GM19239 (cell line): Measurements from ENCODE around the gene GP1BB.

Source experiments
- DNase-seq: peaks from one replicate; pipeline ENCODE4 v3.0.0; 2011; ENCODE audit warnings: low spot score; ENCODE audit not compliant: insufficient read length
- FAIRE-seq: peaks from 2 replicates; lab custom pipeline; 2011; peaks lifted over from hg19 to GRCh38; lab: Jason Lieb, UNC

The GP1BB gene

DNA sequence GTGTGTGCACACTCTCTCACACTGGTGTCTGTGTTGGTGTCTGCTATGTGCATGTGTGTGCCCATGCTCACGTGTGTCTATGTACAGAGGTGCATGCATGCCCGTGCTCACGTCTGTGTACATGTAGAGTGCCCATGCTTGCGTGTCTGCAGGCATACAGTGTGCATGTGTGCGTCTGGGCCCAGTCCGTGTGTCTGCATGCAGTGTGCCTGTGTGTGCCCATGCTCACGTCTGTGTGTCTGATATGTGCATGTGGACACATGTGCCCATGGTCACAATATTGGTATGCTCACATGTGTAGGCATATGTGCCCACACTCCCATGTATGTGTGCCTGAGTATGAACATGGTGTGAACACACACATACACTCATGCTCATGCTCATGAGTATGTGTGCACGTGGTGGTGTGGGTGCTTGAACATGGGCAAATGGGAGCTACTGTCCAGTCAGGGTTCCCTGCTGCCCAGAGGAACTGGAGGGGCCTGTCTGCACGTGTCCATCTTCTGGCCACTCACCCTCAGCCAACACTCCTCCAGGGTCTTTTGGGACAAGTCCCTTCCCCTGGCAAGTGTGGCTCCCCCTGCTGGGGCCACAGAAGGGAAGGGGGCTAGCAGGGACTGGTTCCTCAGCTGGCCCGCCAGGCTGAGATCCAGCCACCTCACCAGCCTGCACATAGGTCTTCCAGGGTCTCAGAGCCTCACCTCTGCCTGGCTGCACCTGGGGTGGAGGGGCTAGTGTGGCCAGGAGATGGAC lies 29.9 kb downstream of the GP1BB start:
- no peak for DNase-seq

GRCh38 chr22:19753996-19754700 lies 30.8 kb downstream of the GP1BB start:
- no peak for FAIRE-seq
- no peak for DNase-seq

More for the DNA sequence above, 29.9 kb downstream of the GP1BB start:
- FAIRE-seq, result no peak

DNA sequence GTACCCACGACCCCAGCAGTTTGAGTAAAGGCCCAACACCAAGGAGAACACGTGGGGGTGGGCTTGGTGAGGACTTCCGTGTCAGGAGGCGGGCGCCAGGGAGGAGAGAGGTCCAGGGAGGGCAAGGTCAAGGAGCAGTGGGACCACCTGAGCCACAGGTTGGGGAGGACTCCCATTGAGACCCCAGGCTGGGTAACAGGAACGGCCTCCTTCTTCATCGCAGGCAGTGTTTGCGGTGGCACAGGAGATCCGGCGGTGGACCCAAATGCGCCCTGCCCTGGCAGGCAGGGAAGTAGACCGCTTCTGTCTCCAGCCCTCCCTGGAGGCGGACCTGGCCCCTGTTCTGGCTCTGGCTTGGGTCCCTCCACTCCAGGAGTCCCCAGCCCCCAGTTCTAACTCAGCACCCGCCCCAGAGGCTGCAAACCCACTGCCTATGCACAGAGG lies 31.4 kb downstream of the GP1BB start:
- FAIRE-seq, result no peak
- no peak for DNase-seq

DNA sequence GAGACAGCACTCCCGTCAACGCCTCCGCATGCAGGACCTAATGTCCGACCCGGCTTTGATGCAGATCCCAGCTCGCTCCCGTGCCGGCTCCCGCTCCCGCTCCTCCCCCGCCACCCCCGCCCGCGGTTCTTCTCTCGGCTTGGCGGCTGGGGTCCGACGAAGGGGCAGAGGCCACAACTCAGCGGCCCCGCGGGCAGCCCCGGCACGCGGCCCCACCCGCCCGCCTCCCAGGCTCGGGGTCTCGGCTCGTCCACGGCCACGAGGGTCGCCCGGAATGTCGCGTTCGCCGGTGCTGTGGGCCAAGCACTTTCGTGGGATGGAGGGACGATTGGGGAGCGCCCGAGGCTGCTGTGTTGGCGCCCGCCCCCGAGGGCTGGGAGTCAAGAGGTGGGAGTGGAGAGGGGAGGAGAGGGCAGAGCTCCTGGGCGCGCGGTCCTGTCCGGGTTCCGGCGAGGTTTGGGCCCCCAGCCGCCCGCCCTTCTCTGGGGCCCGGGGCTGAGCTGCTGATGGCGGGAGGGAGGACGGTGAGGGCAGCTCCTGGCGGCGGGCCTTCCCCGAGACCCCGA lies 31.9 kb downstream of the GP1BB start:
- FAIRE-seq, result no peak

DNA sequence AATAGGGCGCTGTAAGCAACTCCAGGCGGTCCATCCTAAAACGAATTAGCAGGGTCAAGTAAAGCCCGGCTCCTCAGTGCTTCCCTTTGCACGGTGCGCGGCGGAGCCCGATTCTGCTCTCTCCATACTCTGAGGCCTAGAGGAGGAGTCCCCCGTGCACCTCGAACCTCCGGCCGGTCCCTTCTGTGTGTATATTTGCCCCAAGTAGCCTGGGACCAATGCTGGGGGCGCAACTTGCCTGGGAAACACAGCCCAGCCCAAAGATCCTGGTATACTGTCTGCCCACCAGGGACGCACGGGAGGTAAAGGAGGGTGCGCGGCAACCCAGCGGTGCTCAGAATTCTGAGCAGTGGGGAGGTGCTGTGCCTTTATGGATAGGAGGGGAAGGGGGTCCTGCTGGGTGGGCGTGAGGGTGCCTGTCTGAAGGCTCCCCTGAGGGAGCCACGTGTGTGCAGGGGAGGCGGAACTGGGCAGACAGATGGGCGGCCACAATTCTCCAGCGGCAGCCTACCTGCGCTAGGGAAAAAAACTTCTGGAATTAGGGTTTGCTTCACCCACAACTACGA lies 32.5 kb downstream of the GP1BB start:
- DNase-seq, result no peak
- FAIRE-seq, result no peak

More for the DNA sequence above, 31.9 kb downstream of the GP1BB start:
- no peak for DNase-seq

GRCh38 chr22:19756288-19757128 lies 33.2 kb downstream of the GP1BB start:
- no peak for FAIRE-seq
- peak; percentile 94 for DNase-seq

DNA sequence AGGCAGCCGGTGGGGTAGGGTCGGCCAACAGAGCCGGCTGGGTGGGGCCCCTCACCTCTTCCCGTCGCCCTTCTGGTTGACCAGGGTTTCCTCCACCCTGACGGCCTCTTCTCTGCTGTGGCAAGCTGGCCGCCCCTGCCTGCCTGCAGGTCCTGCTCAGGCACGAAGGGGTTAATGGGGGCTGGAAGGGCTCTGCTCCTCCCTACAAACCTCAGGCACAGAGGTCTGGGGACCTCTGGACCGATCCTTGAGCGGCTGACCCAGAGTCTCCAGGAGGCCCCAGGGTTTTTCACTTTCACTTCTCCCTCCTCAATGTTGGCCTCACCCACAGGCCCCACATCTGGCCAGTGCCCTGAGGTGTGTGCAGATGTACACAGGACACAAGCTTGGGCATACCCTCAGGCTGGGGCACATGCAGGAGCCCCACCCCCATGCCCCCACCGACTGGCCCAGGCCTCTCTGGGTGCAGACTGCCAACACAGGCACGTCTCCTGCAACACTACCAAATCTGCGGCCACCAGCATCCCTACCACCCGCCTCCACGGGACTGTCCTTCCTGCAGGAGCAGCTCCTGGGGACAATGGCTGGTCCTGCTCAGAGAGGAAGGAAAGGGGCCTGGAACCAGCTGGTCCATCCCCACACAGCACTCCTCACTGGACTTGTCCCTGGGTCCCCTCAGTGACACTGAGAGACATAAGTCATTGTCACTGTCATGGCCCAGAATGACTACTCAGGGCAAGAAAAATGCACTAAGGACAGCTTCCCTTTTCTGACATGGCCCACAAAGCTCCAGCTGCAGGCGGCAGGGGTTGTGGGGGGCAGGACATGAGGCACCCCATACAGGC lies 34.0 kb downstream of the GP1BB start:
- FAIRE-seq, result no peak
- peak; percentile 81 for DNase-seq

- no peak for FAIRE-seq
- no peak for DNase-seq
Measured at GRCh38 chr22:19757985-19758895, 34.9 kb downstream of the GP1BB start.

GRCh38 chr22:19758896-19759426 lies 35.6 kb downstream of the GP1BB start:
- DNase-seq (no peak), FAIRE-seq (no peak)

GRCh38 chr22:19759427-19760057 lies 36.2 kb downstream of the GP1BB start:
- DNase-seq (no peak), FAIRE-seq (no peak)

DNA sequence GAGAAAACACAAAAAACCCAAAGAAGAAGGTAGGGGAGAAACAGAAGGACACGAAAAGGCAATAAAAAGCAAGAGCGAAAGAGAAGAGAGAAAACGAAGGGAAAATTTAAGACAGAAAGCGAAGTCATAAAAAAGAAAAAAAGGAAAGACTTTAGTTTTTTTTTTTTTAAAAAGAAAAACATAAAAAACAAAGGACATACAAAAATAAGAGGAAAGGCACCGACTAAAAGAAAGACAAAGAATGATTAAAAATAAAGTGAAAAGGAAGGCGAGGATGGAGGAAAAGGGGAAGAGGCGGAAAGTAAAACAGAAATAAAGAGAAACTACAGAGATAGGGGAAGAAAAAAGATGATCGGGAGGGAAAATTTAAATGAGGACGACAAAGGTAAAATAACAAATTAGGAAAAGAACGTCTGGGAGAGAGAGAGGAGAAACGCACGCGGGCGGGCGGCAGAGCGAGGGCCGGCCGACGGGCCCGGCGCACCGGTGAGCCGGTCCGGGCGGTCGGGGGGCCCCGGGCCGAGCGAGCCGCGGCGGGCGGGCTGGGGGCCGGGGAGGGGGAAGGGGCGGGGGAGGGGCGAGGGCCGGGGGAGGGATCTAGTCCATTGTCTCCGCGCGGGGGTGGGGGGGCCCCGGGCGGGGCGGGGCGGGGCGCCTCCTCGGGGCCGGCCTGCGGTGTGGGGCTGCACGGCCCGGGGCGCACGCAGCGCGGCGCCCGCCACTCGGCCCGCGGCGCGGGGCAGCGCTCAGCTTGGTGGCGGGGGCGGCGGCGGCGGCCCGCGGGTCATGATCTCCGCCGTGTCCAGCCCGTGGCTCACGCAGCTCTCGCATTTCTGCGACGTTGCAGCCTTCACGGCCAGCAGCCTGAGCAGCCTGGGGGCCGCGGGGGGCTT lies 37.0 kb downstream of the GP1BB start, which contains the start of gene TBX1:
TSS of gene TBX1 (plus strand) at position 721 of the 893 bp plus-strand sequence. CDS start at position 787, 66 bp downstream.
- DNase-seq (no peak), FAIRE-seq (no peak)

GRCh38 chr22:19760951-19761724 lies 37.8 kb downstream of the GP1BB start:
- DNase-seq (no peak), FAIRE-seq (no peak)

DNA sequence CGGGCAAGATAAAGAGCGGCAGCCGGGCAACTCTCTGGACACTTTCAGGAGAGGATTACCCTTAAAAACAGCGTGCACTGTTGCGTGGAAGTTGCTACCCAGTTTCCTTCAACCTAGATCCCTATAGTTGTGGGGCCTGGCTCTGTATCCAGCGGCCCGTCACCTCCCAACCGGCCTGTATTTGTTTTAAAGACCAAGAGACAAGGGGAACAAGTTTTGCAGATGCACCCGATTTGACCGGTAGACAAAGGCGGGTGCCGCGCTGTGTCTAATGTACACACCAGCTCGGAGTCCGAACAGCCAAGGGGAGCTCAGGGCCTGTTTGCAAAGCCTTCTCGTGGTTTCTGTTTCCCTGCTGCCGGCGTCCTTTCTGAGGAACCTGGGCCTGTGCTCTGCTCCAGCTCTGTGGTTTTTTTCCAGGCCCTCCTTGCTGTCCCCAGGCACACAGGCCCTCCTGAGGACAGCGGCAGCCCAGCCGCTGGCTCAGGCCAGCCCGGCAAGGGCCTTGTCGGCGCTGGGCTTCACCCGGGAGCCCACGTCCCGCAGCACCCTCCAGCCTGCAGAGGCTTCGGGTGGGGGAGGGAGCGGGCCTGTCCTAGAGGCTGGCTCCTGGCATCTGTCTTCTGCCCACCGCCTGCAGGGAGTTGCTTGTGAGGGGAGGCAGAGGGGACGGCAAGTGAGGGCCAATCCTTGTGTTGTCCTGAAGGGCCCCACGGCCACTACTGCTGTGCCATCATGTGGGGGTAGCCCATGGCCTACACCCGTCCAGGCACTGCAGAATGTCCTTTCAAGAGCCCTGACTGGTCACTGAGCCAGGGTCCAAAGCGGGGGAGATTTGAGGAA lies 38.6 kb downstream of the GP1BB start:
- no peak for DNase-seq
- FAIRE-seq, result no peak

- DNase-seq, result no peak
- FAIRE-seq, result no peak
Measured at GRCh38 chr22:19762568-19763457, 39.5 kb downstream of the GP1BB start.
